22Rv1 (cell line): ENCODE results near the gene WNK2.

Experiments
- H3K27ac ChIP-seq: fragments of 450-650 bp; 2 replicates; pipeline ENCODE4 v1.5.1; 2017
- CTCF ChIP-seq: fragments of 450-650 bp; IDR thresholded peaks from 2 replicates; pipeline ENCODE4 v1.5.1; 2017; ENCODE audit warnings: mild to moderate bottlenecking
- ZFX ChIP-seq: fragments of 450-650 bp; IDR thresholded peaks from 2 replicates; pipeline ENCODE4 v1.6.1; 2017; ENCODE audit warnings: antibody characterized with exemption, borderline replicate concordance

The WNK2 gene

GRCh38 chr9:93203718-93204469 is 20.0 kb downstream of the WNK2 start:
- H3K27ac ChIP-seq, result no peak overlapping the region
- TF ChIP-seq CTCF, result no peak
- TF ChIP-seq ZFX, result no peak

GRCh38 chr9:93204470-93205043 is 20.6 kb downstream of the WNK2 start:
- TF ChIP-seq CTCF (no peak), ZFX (no peak)

GRCh38 chr9:93205045-93205768 is 21.3 kb downstream of the WNK2 start:
- no peak overlapping the region for H3K27ac ChIP-seq
- TF ChIP-seq ZFX (no peak), CTCF (no peak)

More at GRCh38 chr9:93204470-93205043, 20.6 kb downstream of the WNK2 start:
- no peak overlapping the region for H3K27ac ChIP-seq

GRCh38 chr9:93205896-93206575 is 22.1 kb downstream of the WNK2 start:
- TF ChIP-seq ZFX (no peak), CTCF (no peak)
- no peak overlapping the region for H3K27ac ChIP-seq

GRCh38 chr9:93206576-93207155 is 22.7 kb downstream of the WNK2 start:
- H3K27ac ChIP-seq, result no peak overlapping the region

GRCh38 chr9:93207326-93207814 is 23.4 kb downstream of the WNK2 start:
- no peak for TF ChIP-seq ZFX
- no peak for TF ChIP-seq CTCF

More at GRCh38 chr9:93206576-93207155, 22.7 kb downstream of the WNK2 start:
- TF ChIP-seq ZFX (no peak), CTCF (no peak)

More at GRCh38 chr9:93207326-93207814, 23.4 kb downstream of the WNK2 start:
- no peak overlapping the region for H3K27ac ChIP-seq
